Mesendoderm (in vitro differentiated cells): Measurements from ENCODE around the gene ZBED4.

ENCODE experiments used
- DNase-seq: peaks from one replicate; pipeline ENCODE4 v3.0.0; 2013
- H2AK5ac ChIP-seq: 2 replicates; pipeline ENCODE4 v1.6.1; 2013; ENCODE audit warnings: low read length, inconsistent platforms
- H2BK120ac ChIP-seq: 2 replicates; pipeline ENCODE4 v1.6.1; 2013; ENCODE audit warnings: low read depth, mild to moderate bottlenecking, low read length, moderate library complexity, mixed read lengths
- H2BK15ac ChIP-seq: replicated peaks from 2 replicates; pipeline ENCODE4 v1.6.1; 2013; ENCODE audit warnings: low read depth, mild to moderate bottlenecking, moderate library complexity
- H2BK5ac ChIP-seq: 2 replicates; pipeline ENCODE4 v1.6.1; 2013; ENCODE audit warnings: low read length, inconsistent platforms
- H3K18ac ChIP-seq: 2 replicates; pipeline ENCODE4 v1.6.1; 2013; ENCODE audit warnings: mild to moderate bottlenecking, low read length, mixed read lengths
- H3K23ac ChIP-seq: one replicate; pipeline ENCODE4 v1.6.1; 2013; ENCODE audit warnings: low read length
- H3K27ac ChIP-seq: 2 replicates; pipeline ENCODE4 v1.5.1; 2013; ENCODE audit warnings: low read depth, mild to moderate bottlenecking, inconsistent platforms, low read length, moderate library complexity
- H3K27me3 ChIP-seq: 2 replicates; pipeline ENCODE4 v1.6.1; 2013; ENCODE audit warnings: low read length, control low read depth, mild to moderate bottlenecking, inconsistent platforms; ENCODE audit not compliant: insufficient read depth, poor library complexity
- H3K36me3 ChIP-seq: 2 replicates; pipeline ENCODE4 v1.6.1; 2013; ENCODE audit warnings: low read length, inconsistent platforms; ENCODE audit not compliant: control insufficient read depth, insufficient read depth
- H3K4ac ChIP-seq: one replicate; pipeline ENCODE4 v1.6.1; 2013; ENCODE audit warnings: low read depth, mild to moderate bottlenecking, low read length, moderate library complexity
- H3K4me1 ChIP-seq: 2 replicates; pipeline ENCODE4 v1.6.1; 2013; ENCODE audit warnings: low read depth, low read length, inconsistent platforms; ENCODE audit not compliant: control insufficient read depth
- H3K4me2 ChIP-seq: 2 replicates; pipeline ENCODE4 v1.6.1; 2013; ENCODE audit warnings: low read length
- H3K4me3 ChIP-seq: 2 replicates; pipeline ENCODE4 v1.5.1; 2013; ENCODE audit warnings: mild to moderate bottlenecking, low read length
- H3K56ac ChIP-seq: one replicate; pipeline ENCODE4 v1.6.1; 2013; ENCODE audit warnings: low read length
- H3K79me1 ChIP-seq: 2 replicates; pipeline ENCODE4 v1.6.1; 2013; ENCODE audit warnings: low read length, inconsistent platforms
- H3K79me2 ChIP-seq: 2 replicates; pipeline ENCODE4 v1.6.1; 2013; ENCODE audit warnings: mild to moderate bottlenecking, low read length; ENCODE audit not compliant: control insufficient read depth, insufficient read depth
- H3K9ac ChIP-seq: 2 replicates; pipeline ENCODE4 v1.6.1; 2013; ENCODE audit warnings: low read length, inconsistent platforms
- H4K5ac ChIP-seq: one replicate; pipeline ENCODE4 v1.6.1; 2013; ENCODE audit warnings: low read length
- H4K8ac ChIP-seq: one replicate; pipeline ENCODE4 v1.6.1; 2013; ENCODE audit warnings: low read depth, mild to moderate bottlenecking, control low read depth, low read length, moderate library complexity
- WGBS: extraction: QIAGEN DNeasy Blood & Tissue Kit; methylation state at CpG from one replicate; pipeline ENCODE4 v1.1.7; 2013; ENCODE audit warnings: low lambda C conversion rate, missing lambda C conversion rate; ENCODE audit not compliant: insufficient coverage; ENCODE audit errors: extremely low coverage; 5-methylcytosine and 5-hydroxymethylcytosine counted together

The ZBED4 gene

GRCh38 chr22:49906071-49906798 is 52.6 kb downstream of the ZBED4 start:
- no peak overlapping the region for H3K4ac ChIP-seq
- no peak overlapping the region for H2BK5ac ChIP-seq
- no peak overlapping the region for H3K4me2 ChIP-seq
- no peak overlapping the region for H4K8ac ChIP-seq
- no peaks in the 10 kb centered on the region for H3K79me2 ChIP-seq
- no peak overlapping the region for H2BK15ac ChIP-seq
- no peak overlapping the region for H4K5ac ChIP-seq
- H3K18ac ChIP-seq, result no peak overlapping the region
- H3K27ac ChIP-seq, result no peak overlapping the region
- H3K4me1 ChIP-seq, result no peaks in the 10 kb centered on the region
- no peak overlapping the region for H3K56ac ChIP-seq
- no peak for DNase-seq
- H2AK5ac ChIP-seq, result no peak overlapping the region
- no peaks in the 10 kb centered on the region for H3K27me3 ChIP-seq
- no peak overlapping the region for H2BK120ac ChIP-seq
- WGBS, result no CpG with 5 or more reads among the region's 28 CpGs
- peaks cover 1% of the 10 kb centered on the region for H3K79me1 ChIP-seq
- no peak overlapping the region for H3K23ac ChIP-seq
- H3K36me3 ChIP-seq, result peaks cover 7% of the 10 kb centered on the region
- H3K4me3 ChIP-seq, result no peak overlapping the region
- no peak overlapping the region for H3K9ac ChIP-seq

- Histone ChIP-seq H2BK15ac (no peak overlapping the region), H2BK5ac (no peak overlapping the region), H3K79me1 (peaks cover 1% of the 10 kb centered on the region), H4K8ac (no peak overlapping the region), H3K27ac (no peak overlapping the region), H3K79me2 (no peaks in the 10 kb centered on the region), H3K4ac (no peak overlapping the region), H3K56ac (no peak overlapping the region), H3K4me2 (no peak overlapping the region), H3K4me1 (no peaks in the 10 kb centered on the region), H2BK120ac (no peak overlapping the region), H2AK5ac (no peak overlapping the region), H3K4me3 (no peak overlapping the region), H3K9ac (no peak overlapping the region), H3K18ac (no peak overlapping the region), H4K5ac (no peak overlapping the region), H3K23ac (no peak overlapping the region), H3K27me3 (no peaks in the 10 kb centered on the region), H3K36me3 (peaks cover 4% of the 10 kb centered on the region)
- no peak for DNase-seq
- WGBS, result no CpG with 5 or more reads among the region's 14 CpGs
These were observed 53.2 kb downstream of the ZBED4 start for GRCh38 chr22:49906799-49907290.

GRCh38 chr22:49907807-49908206 is 54.2 kb downstream of the ZBED4 start:
- Histone ChIP-seq H3K18ac (no peak overlapping the region), H3K36me3 (peaks cover 1% of the 10 kb centered on the region), H3K4me3 (no peak overlapping the region), H3K79me2 (no peaks in the 10 kb centered on the region), H2BK15ac (no peak overlapping the region), H2BK120ac (no peak overlapping the region), H3K56ac (no peak overlapping the region), H4K5ac (no peak overlapping the region), H4K8ac (no peak overlapping the region), H3K9ac (no peak overlapping the region), H2AK5ac (no peak overlapping the region), H3K4me2 (no peak overlapping the region), H3K4ac (no peak overlapping the region), H2BK5ac (no peak overlapping the region), H3K27ac (no peak overlapping the region), H3K4me1 (no peaks in the 10 kb centered on the region), H3K23ac (no peak overlapping the region), H3K27me3 (no peaks in the 10 kb centered on the region), H3K79me1 (peaks cover 1% of the 10 kb centered on the region)
- WGBS, result no CpG with 5 or more reads among the region's 19 CpGs
- no peak for DNase-seq

GRCh38 chr22:49909476-49910205 is 56.0 kb downstream of the ZBED4 start:
- no peak overlapping the region for H3K18ac ChIP-seq
- H3K4me2 ChIP-seq, result no peak overlapping the region
- no peak overlapping the region for H3K23ac ChIP-seq
- H3K9ac ChIP-seq, result no peak overlapping the region
- no peak overlapping the region for H3K4ac ChIP-seq
- no peaks in the 10 kb centered on the region for H3K79me2 ChIP-seq
- no peak overlapping the region for H3K27ac ChIP-seq
- WGBS, result no CpG with 5 or more reads among the region's 23 CpGs
- H2BK15ac ChIP-seq, result no peak overlapping the region
- H3K27me3 ChIP-seq, result no peaks in the 10 kb centered on the region
- no peaks in the 10 kb centered on the region for H3K36me3 ChIP-seq
- H4K5ac ChIP-seq, result no peak overlapping the region
- H2BK120ac ChIP-seq, result no peak overlapping the region
- DNase-seq, result no peak
- H3K56ac ChIP-seq, result no peak overlapping the region
- no peak overlapping the region for H2BK5ac ChIP-seq
- no peak overlapping the region for H2AK5ac ChIP-seq
- H3K79me1 ChIP-seq, result peaks cover 1% of the 10 kb centered on the region
- H3K4me1 ChIP-seq, result no peaks in the 10 kb centered on the region
- H3K4me3 ChIP-seq, result no peak overlapping the region
- H4K8ac ChIP-seq, result no peak overlapping the region

- DNase-seq, result no peak
- no peak overlapping the region for H3K23ac ChIP-seq
- H3K27ac ChIP-seq, result no peak overlapping the region
- no peaks in the 10 kb centered on the region for H3K4me1 ChIP-seq
- H2BK5ac ChIP-seq, result no peak overlapping the region
- no peak overlapping the region for H3K4me3 ChIP-seq
- WGBS, result no CpG with 5 or more reads among the region's 27 CpGs
- H2BK15ac ChIP-seq, result no peak overlapping the region
- H3K9ac ChIP-seq, result no peak overlapping the region
- H3K4me2 ChIP-seq, result no peak overlapping the region
- no peak overlapping the region for H2AK5ac ChIP-seq
- no peaks in the 10 kb centered on the region for H3K79me1 ChIP-seq
- H3K18ac ChIP-seq, result no peak overlapping the region
- H3K4ac ChIP-seq, result no peak overlapping the region
- H4K8ac ChIP-seq, result no peak overlapping the region
- H2BK120ac ChIP-seq, result no peak overlapping the region
- no peaks in the 10 kb centered on the region for H3K27me3 ChIP-seq
- no peak overlapping the region for H4K5ac ChIP-seq
- no peaks in the 10 kb centered on the region for H3K79me2 ChIP-seq
- H3K36me3 ChIP-seq, result no peaks in the 10 kb centered on the region
- no peak overlapping the region for H3K56ac ChIP-seq
These were observed 56.8 kb downstream of the ZBED4 start for GRCh38 chr22:49910229-49911155.
